ENCODE data around the gene KLHL14.
A peak's percentile ranks its signal among the peaks of the same experiment; 100 is the strongest.
"Not testable (repeated sequence)": the region's sequence is repeated elsewhere in the genome, so short reads cannot be mapped to it uniquely, and the experiment has no call there.

Gene KLHL14, protein sequence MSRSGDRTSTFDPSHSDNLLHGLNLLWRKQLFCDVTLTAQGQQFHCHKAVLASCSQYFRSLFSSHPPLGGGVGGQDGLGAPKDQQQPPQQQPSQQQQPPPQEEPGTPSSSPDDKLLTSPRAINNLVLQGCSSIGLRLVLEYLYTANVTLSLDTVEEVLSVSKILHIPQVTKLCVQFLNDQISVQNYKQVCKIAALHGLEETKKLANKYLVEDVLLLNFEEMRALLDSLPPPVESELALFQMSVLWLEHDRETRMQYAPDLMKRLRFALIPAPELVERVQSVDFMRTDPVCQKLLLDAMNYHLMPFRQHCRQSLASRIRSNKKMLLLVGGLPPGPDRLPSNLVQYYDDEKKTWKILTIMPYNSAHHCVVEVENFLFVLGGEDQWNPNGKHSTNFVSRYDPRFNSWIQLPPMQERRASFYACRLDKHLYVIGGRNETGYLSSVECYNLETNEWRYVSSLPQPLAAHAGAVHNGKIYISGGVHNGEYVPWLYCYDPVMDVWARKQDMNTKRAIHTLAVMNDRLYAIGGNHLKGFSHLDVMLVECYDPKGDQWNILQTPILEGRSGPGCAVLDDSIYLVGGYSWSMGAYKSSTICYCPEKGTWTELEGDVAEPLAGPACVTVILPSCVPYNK

DNA sequence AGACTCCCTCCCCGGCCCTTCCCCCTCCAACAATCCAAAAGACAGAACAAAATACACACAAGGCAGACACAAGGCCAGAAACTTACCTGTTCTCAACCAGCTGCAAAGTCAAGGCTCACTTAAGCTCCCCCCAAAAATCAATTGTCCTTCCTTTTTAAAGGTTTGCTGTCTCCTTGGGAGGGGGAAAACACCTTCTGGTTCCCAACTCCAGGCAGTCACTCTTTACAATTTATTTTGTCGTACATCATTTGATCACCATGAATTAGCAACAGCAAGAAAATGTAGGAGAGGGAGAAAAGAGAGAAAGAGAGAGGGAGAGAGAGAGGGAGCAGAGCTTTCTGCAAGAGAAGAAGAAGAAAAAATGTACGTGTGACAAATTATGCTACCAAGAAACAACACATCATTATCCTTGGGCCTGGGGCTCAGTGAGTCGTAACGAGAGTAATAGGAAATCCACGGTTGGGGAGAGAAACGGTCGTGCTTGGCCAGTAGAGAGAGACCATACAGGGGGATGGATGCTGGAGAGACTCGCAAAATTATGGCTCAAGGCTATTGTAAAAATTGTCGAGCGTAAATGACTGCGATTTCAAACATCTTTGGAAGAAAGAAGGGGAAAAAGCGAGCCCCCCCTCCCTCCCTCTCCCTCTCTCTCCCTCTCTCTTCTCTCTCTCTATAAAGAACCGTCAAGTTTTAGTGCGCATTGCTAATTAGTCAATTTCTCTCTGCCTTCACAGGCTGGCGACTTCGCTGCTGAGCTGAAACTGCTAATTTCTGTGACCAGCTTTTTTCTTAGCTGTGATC, at the start of gene KLHL14:
Gene KLHL14 (minus strand): TSS at position 443 of the 801 bp plus-strand sequence. CDS start 2,432 bp downstream, outside the sequence.
- DNase-seq, result no peak

DNA sequence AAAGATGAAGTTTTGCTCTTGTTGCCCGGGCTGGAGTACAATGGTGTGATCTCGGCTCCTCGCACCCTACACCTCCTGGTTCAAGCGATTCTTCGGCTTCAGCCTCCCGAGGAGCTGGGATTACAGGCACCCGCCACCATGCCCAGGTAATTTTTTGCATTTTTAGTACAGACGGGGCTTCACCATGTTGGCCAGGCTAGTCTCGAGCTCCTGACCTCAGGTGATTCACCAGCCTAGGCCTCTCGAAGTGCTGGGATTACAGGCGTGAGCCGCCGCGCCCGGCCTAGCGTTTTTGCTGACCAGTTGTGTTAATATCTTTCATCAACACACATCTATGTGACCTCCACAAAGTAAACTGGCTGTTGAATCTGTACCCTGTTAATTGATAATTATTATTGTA, 49.4 kb upstream of the KLHL14 start:
- no peak for DNase-seq

DNA sequence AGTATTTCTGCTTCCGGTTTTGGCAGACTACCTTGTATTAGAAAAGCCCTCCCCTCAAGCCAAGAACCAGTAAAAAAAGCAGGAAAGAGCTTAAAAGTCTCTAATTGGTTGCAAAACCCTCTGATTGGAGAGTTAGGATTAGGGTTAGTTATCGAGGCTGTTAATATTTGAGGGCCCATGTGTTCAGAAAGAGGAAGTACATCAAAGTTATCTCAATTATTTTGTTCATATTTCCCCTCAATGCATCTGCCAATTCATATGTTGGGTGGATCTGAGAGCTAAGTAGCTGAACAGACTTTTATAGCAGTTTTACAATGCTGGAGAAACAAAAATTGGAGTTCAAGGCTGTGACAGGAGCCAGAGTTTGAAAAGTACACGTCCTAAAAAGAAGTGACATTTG, 43.1 kb upstream of the KLHL14 start:
- no peak for DNase-seq

DNA sequence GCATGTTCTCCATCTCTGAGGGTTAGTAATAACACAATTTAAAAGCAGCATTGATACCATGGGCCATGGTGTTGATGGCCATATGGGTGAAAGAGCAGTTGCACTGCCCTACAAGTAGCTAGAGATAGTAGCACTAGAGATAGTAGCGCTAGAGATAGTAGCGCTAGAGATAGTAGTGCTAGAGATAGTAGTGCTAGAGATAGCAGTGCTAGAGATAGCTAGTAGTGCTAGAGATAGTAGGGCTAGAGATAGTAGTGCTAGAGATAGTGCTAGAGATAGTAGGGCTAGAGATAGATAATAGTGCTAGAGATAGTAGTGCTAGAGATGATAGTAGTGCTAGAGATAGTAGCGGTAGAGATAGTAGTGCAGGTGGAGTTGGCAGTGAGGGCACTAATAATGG, 39.5 kb upstream of the KLHL14 start:
- DNase-seq, result no peak

DNA sequence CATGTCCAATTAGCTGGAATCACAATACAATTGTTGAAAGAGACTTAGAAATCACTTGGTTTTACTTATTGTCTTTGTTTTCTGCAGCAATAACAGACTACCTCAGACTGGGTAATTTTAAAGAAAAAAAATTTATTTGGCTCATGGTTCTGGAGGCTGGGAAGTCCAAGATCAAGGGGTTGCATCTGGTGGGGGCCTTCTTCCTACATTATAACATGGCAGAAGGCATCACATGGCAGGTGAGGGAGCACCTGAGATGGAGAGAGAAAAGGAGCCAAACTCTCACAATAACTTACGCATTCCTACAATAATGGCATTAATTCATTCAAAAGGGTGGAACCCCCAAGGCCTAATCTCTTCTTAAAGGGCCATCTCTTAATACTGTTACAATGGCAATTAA, 37.5 kb upstream of the KLHL14 start:
- no peak for DNase-seq

DNA sequence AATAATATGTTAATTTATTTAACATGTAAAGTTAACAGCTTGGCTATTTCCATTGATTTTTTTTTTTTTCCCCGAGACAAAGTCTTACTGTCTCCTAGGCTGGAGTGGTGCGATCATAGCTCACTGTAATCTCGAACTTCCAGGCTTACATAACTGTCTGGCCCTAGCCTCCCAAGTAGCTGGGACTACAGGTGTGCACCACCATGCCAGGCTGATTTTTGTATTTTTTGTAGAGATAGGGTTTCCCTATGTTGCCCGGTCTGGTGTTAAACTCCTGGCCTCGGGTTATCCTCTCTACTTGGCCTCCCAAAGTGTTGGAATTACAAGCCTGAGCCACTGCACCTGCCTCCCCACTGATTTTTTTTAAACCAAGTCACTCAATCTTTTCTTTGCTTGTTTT, 32.5 kb upstream of the KLHL14 start:
- DNase-seq, result no peak

DNA sequence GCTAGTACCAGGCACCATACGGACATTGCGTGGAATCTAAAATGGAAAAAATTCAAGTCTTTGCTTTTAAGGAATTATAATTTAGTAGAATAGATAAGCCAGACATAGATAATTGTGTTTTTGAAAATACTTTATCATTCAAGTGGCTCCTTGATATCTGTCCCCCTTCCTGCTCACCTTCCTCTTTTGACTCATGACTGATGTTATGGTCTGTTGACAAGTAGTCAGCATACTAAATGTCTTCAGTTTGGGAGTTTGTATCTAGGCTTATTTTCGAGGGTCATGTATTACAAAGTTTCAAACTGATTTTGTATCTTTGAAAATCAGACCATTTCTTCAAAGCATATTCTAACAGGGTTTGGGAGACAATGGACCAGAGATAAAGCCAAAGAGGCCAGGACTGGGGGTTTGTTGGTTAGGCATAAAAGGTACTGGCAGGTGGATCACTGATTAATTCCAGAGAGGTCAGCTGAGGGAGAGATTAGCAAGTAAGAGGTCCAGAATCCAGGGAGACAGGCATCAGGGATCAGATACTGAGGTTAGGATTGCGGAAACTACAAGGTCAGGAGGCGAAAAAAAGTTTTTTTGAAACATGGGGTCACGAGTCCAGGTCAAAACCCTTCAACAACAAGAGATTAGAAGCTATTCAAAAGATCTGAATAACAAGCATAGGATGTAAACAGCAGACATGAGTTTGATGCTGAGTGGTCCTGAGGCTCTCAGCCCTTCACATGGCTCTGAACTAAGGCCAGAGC, 31.5 kb upstream of the KLHL14 start:
- no peak for DNase-seq

DNA sequence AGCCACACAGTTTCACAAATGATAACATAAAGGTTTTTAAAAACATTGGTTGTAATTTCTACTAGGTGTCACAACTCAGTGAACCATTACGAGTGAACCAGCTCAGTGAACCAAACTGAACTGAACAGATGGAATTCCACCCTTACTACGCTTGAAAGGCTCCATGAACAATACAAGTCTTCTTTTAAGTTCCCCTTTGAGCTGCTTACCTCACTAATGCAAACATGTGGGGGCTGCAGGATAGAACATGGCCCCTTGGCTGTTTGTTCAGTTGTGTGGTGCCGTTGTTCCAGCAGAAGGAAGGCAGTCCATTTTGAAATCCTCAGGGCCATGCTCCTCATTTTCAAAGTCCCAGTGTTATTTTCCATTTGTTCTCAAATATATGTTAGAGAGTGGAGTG, 30.7 kb upstream of the KLHL14 start:
- no peak for DNase-seq

DNA sequence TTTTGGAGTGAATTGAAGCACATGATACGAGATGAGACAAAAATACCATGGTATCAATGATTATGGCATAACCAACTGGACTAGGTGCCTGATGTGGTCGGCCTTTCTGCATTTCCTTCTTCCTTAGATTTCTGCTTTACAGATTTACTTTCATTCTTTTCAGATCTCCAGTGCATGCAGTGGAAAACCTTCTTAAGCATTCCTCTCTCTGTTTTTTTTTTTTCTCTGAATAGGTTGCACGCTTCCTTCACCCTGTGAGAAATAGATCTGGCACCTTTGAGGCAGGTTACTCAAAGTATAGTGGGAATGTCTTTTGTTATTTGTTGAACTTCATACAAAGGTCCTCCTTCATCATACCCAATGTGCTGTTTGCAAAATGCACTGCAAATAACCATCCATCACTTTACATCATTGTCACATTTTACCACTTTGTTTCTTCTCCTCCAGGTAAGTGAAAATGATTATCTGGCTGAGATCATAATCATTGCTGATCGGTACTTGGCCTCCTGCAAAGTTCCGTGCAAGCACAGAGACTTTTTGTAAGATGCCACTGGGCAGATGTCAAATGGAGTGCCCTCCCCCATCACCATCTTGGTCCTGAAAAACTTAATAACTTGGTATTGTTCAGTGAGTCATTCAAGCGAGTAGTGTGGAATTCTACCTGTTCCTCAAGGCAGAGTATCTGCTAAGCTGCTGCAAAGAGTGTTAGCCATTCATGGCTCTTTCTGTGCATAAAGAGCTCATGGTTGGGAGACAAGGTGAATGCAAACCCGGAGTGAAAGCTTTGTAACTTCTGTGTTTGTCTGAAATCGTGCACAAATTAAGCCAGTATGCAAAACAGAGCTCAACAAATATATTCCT, 30.0 kb upstream of the KLHL14 start:
- DNase-seq, result no peak

DNA sequence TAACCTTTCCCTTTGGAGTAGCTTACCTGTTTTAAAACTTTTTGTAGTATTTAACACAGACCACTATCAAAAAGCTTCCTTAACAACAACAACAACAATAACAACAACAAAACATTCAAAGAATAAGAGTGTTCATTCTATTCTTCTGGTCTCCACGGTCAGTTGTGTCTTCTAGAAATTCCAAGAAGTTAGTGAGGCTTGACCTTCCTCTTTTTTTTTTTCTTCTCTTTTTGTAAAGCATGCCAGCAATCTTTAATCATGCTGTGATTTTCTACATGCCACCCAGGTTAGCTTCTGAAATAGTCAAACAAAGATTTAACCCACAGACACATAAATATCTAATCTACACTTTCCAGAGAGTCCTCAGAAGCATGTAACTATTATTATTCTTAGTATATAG, 28.4 kb upstream of the KLHL14 start:
- DNase-seq, result no peak

DNA sequence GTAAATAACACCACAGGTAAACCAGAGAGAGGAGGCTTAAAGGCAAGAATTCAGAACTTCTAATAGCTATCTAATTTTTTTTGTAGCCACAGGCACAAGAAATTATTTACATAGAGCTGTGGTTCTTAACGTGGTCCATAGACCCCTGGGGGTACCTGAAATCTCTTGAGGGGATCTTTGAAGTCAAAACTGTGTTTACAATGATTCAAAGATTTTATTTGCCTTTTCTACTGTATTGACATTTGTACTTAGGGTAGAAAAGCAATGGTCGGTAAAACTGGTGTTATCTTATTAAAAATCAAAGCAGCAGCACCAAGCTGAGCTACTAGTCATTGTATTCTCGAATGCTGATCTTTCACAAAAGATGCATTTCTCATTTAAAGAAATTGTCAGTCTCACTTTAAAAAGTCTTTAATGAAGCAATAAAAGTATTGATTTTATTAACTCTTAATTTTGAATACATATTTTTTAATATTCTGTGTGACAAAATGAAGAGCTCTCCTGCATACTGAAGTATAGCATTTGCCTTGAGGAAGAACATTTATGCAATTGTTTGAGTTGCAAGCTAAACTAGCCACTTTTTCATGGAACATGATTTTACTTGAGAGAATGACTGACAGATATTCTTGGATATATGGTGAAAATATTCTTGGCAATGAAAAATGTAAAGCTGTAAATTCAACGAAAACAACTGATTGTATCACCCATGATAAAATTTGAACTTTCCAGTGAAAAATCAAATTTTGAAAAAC, 25.6 kb upstream of the KLHL14 start:
- DNase-seq, result no peak

DNA sequence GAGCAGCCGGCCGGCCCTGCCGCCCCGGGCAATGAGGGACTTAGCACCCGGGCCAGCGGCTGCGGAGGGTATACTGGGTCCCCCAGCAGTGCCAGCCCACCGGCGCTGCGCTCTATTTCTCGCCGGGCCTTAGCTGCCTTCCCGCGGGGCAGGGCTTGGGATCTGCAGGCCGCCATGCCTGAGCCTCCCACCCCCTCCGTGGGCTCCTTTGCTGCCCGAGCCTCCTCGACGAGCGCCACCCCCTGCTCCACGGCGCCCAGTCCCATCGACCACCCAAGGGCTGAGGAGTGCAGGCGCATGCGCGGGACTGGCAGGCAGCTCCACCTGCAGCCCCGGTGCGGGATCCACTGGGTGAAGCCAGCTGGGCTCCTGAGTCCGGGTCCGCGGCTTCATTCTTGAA, 21.8 kb upstream of the KLHL14 start:
- DNase-seq, result not testable (repeated sequence)

DNA sequence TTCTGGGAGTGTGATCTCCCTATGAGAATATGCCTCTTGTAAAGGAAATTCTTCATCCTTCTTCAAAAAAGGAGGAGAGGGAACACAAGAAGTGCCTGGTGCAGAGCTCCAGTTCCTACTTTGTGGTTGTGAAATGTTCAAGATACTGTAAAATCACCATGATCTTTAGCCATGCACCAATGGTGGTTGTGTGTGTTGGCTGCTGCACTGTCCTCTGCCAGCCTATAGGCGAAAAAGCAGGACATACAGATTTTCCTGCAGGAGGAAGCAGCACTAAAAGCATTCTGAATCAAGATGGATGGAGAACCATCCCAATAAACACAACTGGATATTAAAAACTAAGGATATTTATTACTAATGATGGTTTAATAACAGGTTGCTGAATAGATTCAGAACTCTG, 6.2 kb upstream of the KLHL14 start:
- no peak for DNase-seq

DNA sequence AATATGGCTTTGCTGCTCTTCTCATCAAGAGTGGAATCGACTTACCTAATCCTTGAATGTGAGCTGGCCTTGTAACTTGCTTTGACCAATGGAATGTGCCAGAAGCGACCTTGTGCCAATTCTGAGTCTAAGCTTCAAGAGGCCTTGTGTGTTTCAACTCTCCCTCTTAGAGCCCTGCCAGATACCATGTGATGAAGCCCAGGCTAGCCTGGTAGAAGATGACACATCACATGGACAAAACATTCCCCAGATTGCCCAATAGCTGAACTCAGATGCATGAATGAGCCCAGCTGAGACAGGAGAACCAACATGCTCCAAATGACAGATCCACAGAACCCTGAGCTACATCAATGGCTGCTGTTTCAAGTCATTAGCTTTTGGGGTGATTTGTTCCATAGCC, 4.2 kb upstream of the KLHL14 start:
- no peak for DNase-seq

DNA sequence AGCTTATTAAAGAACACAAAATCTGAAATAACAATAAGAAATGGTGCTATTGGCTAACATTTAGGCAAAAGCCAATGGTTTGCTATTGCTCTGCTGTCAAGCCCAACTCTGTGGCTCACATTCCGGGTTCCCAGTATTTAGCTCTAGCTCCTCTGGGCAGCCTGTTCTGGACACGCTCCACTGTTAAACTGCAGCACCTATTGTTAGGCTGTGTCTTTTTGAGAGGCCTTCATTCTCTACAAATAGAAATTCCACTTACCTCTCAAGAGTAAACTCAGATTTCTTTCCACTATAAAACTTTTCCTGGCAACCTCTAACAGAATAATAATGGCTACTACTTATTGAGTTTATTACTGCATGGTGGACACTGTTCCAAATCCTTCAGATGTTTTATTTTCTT, 3.7 kb upstream of the KLHL14 start:
- DNase-seq, result no peak

DNA sequence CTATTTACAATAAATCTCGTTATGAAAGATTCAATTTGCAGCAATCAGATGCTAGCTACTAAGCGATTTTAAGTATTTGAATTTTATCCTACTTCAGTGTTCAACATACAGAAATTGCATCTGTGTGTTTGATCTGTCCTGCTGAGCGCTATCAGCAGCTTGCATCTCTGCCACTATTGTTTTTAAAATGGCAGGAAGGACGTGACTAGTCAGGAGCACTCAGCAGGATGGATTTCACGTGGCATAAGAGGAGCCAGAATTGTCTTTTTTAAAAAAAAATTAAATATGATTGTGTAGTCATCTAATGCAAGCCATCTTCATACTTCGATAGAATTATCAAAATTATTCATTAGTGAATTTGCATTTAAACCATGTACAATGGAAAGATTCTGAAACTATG, 2.8 kb upstream of the KLHL14 start:
- no peak for DNase-seq

DNA sequence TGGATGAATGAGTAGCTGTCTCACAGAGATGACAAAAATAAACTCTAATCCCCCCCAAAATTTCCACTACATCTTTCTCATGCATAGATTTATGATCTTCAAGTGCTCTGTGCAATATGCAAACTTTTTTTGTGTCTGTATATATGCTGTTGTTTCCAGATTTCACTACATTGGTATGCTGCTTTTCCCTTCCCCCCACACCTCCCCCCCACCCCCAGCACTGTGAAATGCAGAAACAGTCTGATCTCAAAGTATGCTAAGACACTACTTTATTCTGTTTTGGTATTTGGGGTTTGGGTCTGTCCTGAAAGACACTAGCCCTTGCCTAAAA, 524 bp upstream of the KLHL14 start:
- DNase-seq, result no peak

DNA sequence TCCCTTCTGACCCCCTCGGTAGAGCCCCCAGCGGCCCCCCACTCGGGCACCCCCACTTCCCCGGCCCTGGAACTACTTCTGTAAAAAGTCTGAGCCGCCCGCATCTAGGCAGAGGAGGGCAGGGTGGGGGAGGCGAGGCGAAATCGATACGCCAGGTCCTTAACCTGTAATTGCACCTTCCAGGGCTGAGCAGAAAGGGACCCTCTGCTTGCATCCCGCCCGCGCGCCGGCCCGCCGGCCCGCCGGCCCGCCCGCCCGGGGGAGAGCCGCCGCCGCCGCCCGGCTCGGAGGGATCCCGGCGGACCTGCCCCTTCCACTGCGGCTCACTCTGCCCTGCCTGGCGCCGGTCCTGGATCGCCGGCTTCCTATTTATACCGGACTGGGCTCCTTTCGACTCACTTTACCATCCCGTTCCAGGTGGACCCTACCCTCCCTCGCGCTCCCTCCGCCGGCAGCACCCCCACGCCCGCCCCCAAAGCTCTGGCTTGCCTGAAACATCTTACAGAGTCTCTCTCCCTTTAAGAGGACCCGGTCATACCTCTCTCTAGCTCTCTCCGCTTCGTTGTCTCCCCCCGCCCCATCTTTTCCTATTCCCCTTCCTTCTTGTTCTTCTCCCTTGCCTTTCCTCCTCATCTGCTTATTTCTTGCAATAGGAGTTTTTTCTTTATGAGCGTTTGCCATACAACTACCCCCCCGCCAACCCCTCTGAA, 797 bp downstream of the KLHL14 start:
- no peak for DNase-seq

DNA sequence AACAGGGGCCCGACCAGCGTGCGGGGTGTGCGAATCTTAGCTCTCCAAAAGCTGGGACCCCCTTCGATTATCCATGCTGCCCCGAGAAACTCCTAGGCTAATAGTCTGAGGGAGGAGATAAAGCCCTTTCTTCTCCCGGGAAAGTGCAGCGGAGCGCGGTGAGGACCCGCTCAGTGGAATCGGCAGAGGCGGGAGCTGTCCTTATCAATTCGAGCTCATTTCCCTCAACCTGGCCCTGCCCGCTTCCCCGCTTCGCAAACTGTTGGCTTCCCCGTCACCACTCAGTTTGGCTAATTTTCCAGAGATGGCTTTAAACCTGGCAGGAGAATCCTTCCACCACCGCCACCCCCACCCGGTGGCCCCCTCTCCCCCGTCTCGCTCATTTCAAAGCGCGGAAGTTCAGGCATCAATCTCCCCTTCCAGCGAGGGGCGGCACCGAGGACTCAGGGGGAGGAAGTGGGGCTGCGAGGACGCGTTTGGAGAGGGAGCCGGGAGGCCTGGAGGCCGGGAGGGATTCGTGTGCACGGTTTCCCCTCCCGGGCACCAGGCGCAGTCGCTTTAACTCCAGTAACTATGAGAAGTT, 1.6 kb downstream of the KLHL14 start:
- DNase-seq, result peak; percentile 5

DNA sequence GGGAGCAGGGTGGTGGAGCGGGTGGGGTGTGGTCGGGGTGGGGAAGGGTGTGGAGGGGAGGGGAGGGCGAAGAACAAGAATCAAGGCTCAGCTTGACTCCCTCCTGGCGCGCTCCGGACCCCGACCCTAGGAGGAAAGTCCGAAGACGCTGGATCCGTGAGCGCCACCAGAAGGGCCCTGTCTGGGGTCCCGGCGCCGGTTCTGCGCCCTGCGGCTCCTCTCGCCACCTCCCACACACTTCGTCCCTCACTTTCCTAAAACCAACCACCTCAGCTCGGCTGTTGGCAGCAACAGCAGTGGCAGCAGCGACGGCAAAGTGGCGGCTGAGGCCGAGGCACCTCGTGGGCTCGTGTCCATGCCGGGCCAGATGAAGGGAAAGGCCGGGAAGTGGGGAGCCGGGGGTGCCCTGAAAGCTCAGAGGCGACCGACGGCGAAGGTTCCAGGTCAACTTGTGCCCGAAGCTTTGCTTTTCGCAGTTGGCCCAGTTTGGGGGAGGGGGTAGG, 2.1 kb downstream of the KLHL14 start:
- no peak for DNase-seq
